Measurements from ENCODE around the gene BST1.

Gene BST1

GRCh38 chr4:15672101-15672500 lies 30.8 kb upstream of the BST1 start:
- TF ChIP-seq FOXP2 (optimal IDR thresholded peaks at IDR 0.05; ENCODE audit: borderline replicate concordance, extremely low read depth, extremely low read length, insufficient read depth) (no peak), POLR2AphosphoS5 (IDR thresholded peaks at IDR 0.05; ENCODE audit: low read depth, low read length) (no peak), SIN3A (IDR thresholded peaks at IDR 0.05; ENCODE audit: borderline replicate concordance, insufficient read depth, low read length) (no peak), REST (IDR thresholded peaks at IDR 0.05; ENCODE audit: insufficient read depth in 1 of 2, low read depth in 2 of 2, low read length in 2 of 2) (no peak), TAF1 (IDR thresholded peaks at IDR 0.05; ENCODE audit: borderline replicate concordance, insufficient read depth, low read length) (no peak)

- TF ChIP-seq TAF1 (IDR thresholded peaks at IDR 0.05; ENCODE audit: borderline replicate concordance, insufficient read depth, low read length) (no peak), REST (IDR thresholded peaks at IDR 0.05; ENCODE audit: insufficient read depth in 1 of 2, low read depth in 2 of 2, low read length in 2 of 2) (no peak), POLR2AphosphoS5 (IDR thresholded peaks at IDR 0.05; ENCODE audit: low read depth, low read length) (no peak), SIN3A (IDR thresholded peaks at IDR 0.05; ENCODE audit: borderline replicate concordance, insufficient read depth, low read length) (no peak), FOXP2 (optimal IDR thresholded peaks at IDR 0.05; ENCODE audit: borderline replicate concordance, extremely low read depth, extremely low read length, insufficient read depth) (no peak)
Measured at GRCh38 chr4:15673337-15673736, 29.5 kb upstream of the BST1 start.

GRCh38 chr4:15674046-15674445 lies 28.8 kb upstream of the BST1 start:
- TF ChIP-seq SIN3A (IDR thresholded peaks at IDR 0.05; ENCODE audit: borderline replicate concordance, insufficient read depth, low read length) (no peak), FOXP2 (optimal IDR thresholded peaks at IDR 0.05; ENCODE audit: borderline replicate concordance, extremely low read depth, extremely low read length, insufficient read depth) (no peak), REST (IDR thresholded peaks at IDR 0.05; ENCODE audit: insufficient read depth in 1 of 2, low read depth in 2 of 2, low read length in 2 of 2) (no peak), TAF1 (IDR thresholded peaks at IDR 0.05; ENCODE audit: borderline replicate concordance, insufficient read depth, low read length) (no peak), POLR2AphosphoS5 (IDR thresholded peaks at IDR 0.05; ENCODE audit: low read depth, low read length) (no peak)

GRCh38 chr4:15674926-15675325 lies 27.9 kb upstream of the BST1 start:
- no peak for TF ChIP-seq TAF1 (IDR thresholded peaks at IDR 0.05; ENCODE audit: borderline replicate concordance, insufficient read depth, low read length)
- TF ChIP-seq POLR2AphosphoS5 (IDR thresholded peaks at IDR 0.05; ENCODE audit: low read depth, low read length): no peak
- no peak for TF ChIP-seq REST (IDR thresholded peaks at IDR 0.05; ENCODE audit: insufficient read depth in 1 of 2, low read depth in 2 of 2, low read length in 2 of 2)
- no peak for TF ChIP-seq FOXP2 (optimal IDR thresholded peaks at IDR 0.05; ENCODE audit: borderline replicate concordance, extremely low read depth, extremely low read length, insufficient read depth)
- TF ChIP-seq SIN3A (IDR thresholded peaks at IDR 0.05; ENCODE audit: borderline replicate concordance, insufficient read depth, low read length): no peak

GRCh38 chr4:15675356-15675755 lies 27.5 kb upstream of the BST1 start:
- TF ChIP-seq POLR2AphosphoS5 (IDR thresholded peaks at IDR 0.05; ENCODE audit: low read depth, low read length): no peak
- no peak for TF ChIP-seq FOXP2 (optimal IDR thresholded peaks at IDR 0.05; ENCODE audit: borderline replicate concordance, extremely low read depth, extremely low read length, insufficient read depth)
- no peak for TF ChIP-seq SIN3A (IDR thresholded peaks at IDR 0.05; ENCODE audit: borderline replicate concordance, insufficient read depth, low read length)
- TF ChIP-seq REST (IDR thresholded peaks at IDR 0.05; ENCODE audit: insufficient read depth in 1 of 2, low read depth in 2 of 2, low read length in 2 of 2): no peak
- TF ChIP-seq TAF1 (IDR thresholded peaks at IDR 0.05; ENCODE audit: borderline replicate concordance, insufficient read depth, low read length): no peak

Measured in PFSK-1 (cell line).